Astrocyte (in vitro differentiated cells and primary cell): ENCODE measurements around the gene PRKCE. TPM values are rescaled to one million over a fixed set of nuclear protein-coding genes. Genes with fewer than 3 reads are reported as not detected.

Experiments
- DNase-seq: peaks from one replicate; pipeline ENCODE4 v3.0.0-alpha.2; 2010; ENCODE audit warnings: low read depth
- FAIRE-seq: peaks from 2 replicates; lab custom pipeline; 2011; peaks lifted over from hg19 to GRCh38; lab: Jason Lieb, UNC
- H2AFZ ChIP-seq: 2 replicates; pipeline ENCODE4 v1.6.0; 2012; ENCODE audit warnings: low read depth, low read length, inconsistent platforms
- H3K27ac ChIP-seq: 2 replicates; pipeline ENCODE4 v1.5.1; 2011; ENCODE audit warnings: low read depth, low read length, inconsistent platforms
- H3K27me3 ChIP-seq: 2 replicates; pipeline ENCODE4 v1.6.0; 2011; ENCODE audit warnings: low read length, inconsistent platforms; ENCODE audit not compliant: insufficient read depth
- H3K36me3 ChIP-seq: 2 replicates; pipeline ENCODE4 v1.5.1; 2011; ENCODE audit warnings: low read length, inconsistent platforms; ENCODE audit not compliant: insufficient read depth
- H3K4me1 ChIP-seq: 2 replicates; pipeline ENCODE4 v1.5.1; 2011; ENCODE audit warnings: low read length, inconsistent platforms; ENCODE audit not compliant: insufficient read depth
- H3K4me2 ChIP-seq: 2 replicates; pipeline ENCODE4 v1.6.0; 2012; ENCODE audit warnings: low read length, inconsistent platforms
- H3K4me3 ChIP-seq: 2 replicates; pipeline ENCODE4 v1.5.1; 2011; ENCODE audit warnings: low read depth, mild to moderate bottlenecking, low read length, inconsistent platforms; ENCODE audit not compliant: insufficient read depth
- H3K79me2 ChIP-seq: 2 replicates; pipeline ENCODE4 v1.6.0; 2012; ENCODE audit warnings: mild to moderate bottlenecking, low read length, inconsistent platforms; ENCODE audit not compliant: insufficient read depth
- H3K9ac ChIP-seq: 2 replicates; pipeline ENCODE4 v1.6.0; 2012; ENCODE audit warnings: mild to moderate bottlenecking, low read length, inconsistent platforms
- H3K9me3 ChIP-seq: 2 replicates; pipeline ENCODE4 v1.5.1; 2012; ENCODE audit warnings: low read depth, mild to moderate bottlenecking, low read length, inconsistent platforms; ENCODE audit not compliant: insufficient read depth
- H4K20me1 ChIP-seq: 2 replicates; pipeline ENCODE4 v1.6.0; 2012; ENCODE audit warnings: low read length, inconsistent platforms; ENCODE audit not compliant: insufficient read depth
- H3K27ac Mint-ChIP-seq: one replicate; pipeline ENCODE4 v1.8.0; 2021; ENCODE audit warnings: mild to moderate bottlenecking, mixed read lengths; ENCODE audit not compliant: unreplicated experiment
- H3K27me3 Mint-ChIP-seq: one replicate; pipeline ENCODE4 v1.8.0; 2021; ENCODE audit warnings: low read depth, mixed read lengths; ENCODE audit not compliant: unreplicated experiment
- H3K36me3 Mint-ChIP-seq: one replicate; pipeline ENCODE4 v1.8.0; 2021; ENCODE audit warnings: low read depth, mixed read lengths; ENCODE audit not compliant: unreplicated experiment
- H3K4me1 Mint-ChIP-seq: one replicate; pipeline ENCODE4 v1.8.0; 2021; ENCODE audit warnings: low read depth, mixed read lengths; ENCODE audit not compliant: unreplicated experiment
- H3K4me3 Mint-ChIP-seq: one replicate; pipeline ENCODE4 v1.8.0; 2021; ENCODE audit warnings: mild to moderate bottlenecking, moderate library complexity, mixed read lengths; ENCODE audit not compliant: unreplicated experiment
- H3K9me3 Mint-ChIP-seq: one replicate; pipeline ENCODE4 v1.8.0; 2021; ENCODE audit warnings: mild to moderate bottlenecking, mixed read lengths; ENCODE audit not compliant: unreplicated experiment
- CTCF ChIP-seq: IDR thresholded peaks from 2 replicates; pipeline ENCODE4 v1.5.1; 2011; ENCODE audit warnings: low read depth, mild to moderate bottlenecking, inconsistent platforms, low read length, moderate library complexity; ENCODE audit not compliant: insufficient read depth
- EZH2 ChIP-seq: IDR thresholded peaks from 2 replicates; pipeline ENCODE4 v1.6.1; 2012; ENCODE audit warnings: mild to moderate bottlenecking, low read length, inconsistent platforms; ENCODE audit not compliant: insufficient read depth
- total RNA-seq: library from RNA; stranded (reverse); gene quantifications from 2 replicates; pipeline ENCODE4 v1.2.1, GENCODE V29; 2021

PRKCE gene
- total RNA-seq, 1 donor from 2014 or later = 12.8 TPM

- TF ChIP-seq CTCF (no peak), EZH2 (no peak)
- Histone ChIP-seq H3K79me2 (no peaks in the 10 kb centered on the region), H3K4me2 (no peak overlapping the region), H3K9me3 (no peaks in the 10 kb centered on the region), H4K20me1 (no peaks in the 10 kb centered on the region), H3K27ac (peak overlapping the region; percentile 4), H3K36me3 (no peaks in the 10 kb centered on the region), H3K4me1 (peaks cover 37% of the 10 kb centered on the region), H2AFZ (no peak overlapping the region), H3K9ac (no peak overlapping the region), H3K27me3 (no peaks in the 10 kb centered on the region), H3K4me3 (no peak overlapping the region)
- DNase-seq = peak; percentile 91
- H3K27me3 Mint-ChIP-seq = no peaks in the 10 kb centered on the region
- no peaks in the 10 kb centered on the region for H3K36me3 Mint-ChIP-seq
- peak overlapping the region; percentile 63 for H3K27ac Mint-ChIP-seq
- FAIRE-seq = no peak
- H3K9me3 Mint-ChIP-seq = no peaks in the 10 kb centered on the region
- no peak overlapping the region for H3K4me3 Mint-ChIP-seq
- peaks cover 48% of the 10 kb centered on the region for H3K4me1 Mint-ChIP-seq
Observed at GRCh38 chr2:46065152-46065551, 413.7 kb downstream of the PRKCE start.

GRCh38 chr2:46066116-46066515, 414.6 kb downstream of the PRKCE start:
- H3K27me3 Mint-ChIP-seq = no peaks in the 10 kb centered on the region
- Histone ChIP-seq H3K4me1 (peaks cover 37% of the 10 kb centered on the region), H3K4me3 (no peak overlapping the region), H4K20me1 (no peaks in the 10 kb centered on the region), H3K27me3 (no peaks in the 10 kb centered on the region), H3K4me2 (peak overlapping the region; percentile 12), H3K79me2 (no peaks in the 10 kb centered on the region), H2AFZ (no peak overlapping the region), H3K9ac (no peak overlapping the region), H3K9me3 (no peaks in the 10 kb centered on the region), H3K36me3 (no peaks in the 10 kb centered on the region), H3K27ac (peak overlapping the region; percentile 46)
- H3K9me3 Mint-ChIP-seq = no peaks in the 10 kb centered on the region
- FAIRE-seq (no peak), DNase-seq (peak; percentile 40)
- H3K4me1 Mint-ChIP-seq = peaks cover 48% of the 10 kb centered on the region
- no peak for TF ChIP-seq CTCF
- no peak for TF ChIP-seq EZH2
- peak overlapping the region; percentile 93 for H3K27ac Mint-ChIP-seq
- no peaks in the 10 kb centered on the region for H3K36me3 Mint-ChIP-seq
- H3K4me3 Mint-ChIP-seq = no peak overlapping the region

- peaks cover 37% of the 10 kb centered on the region for H3K4me1 ChIP-seq
- H4K20me1 ChIP-seq = no peaks in the 10 kb centered on the region
- Mint-ChIP-seq H3K4me3 (no peak overlapping the region), H3K27me3 (no peaks in the 10 kb centered on the region), H3K4me1 (peaks cover 49% of the 10 kb centered on the region), H3K27ac (peak overlapping the region; percentile 93), H3K9me3 (no peaks in the 10 kb centered on the region), H3K36me3 (no peaks in the 10 kb centered on the region)
- no peak overlapping the region for H2AFZ ChIP-seq
- TF ChIP-seq CTCF (no peak), EZH2 (no peak)
- no peaks in the 10 kb centered on the region for H3K36me3 ChIP-seq
- H3K4me2 ChIP-seq = peak overlapping the region; percentile 12
- H3K27me3 ChIP-seq = no peaks in the 10 kb centered on the region
- H3K9me3 ChIP-seq = no peaks in the 10 kb centered on the region
- H3K27ac ChIP-seq = peak overlapping the region; percentile 46
- H3K9ac ChIP-seq = no peak overlapping the region
- FAIRE-seq = no peak
- peak; percentile 81 for DNase-seq
- no peak overlapping the region for H3K4me3 ChIP-seq
- no peaks in the 10 kb centered on the region for H3K79me2 ChIP-seq
Observed at GRCh38 chr2:46066601-46067000, 415.1 kb downstream of the PRKCE start.
